ENCODE results near the gene ZNF611. TPM values are rescaled to one million over a fixed set of nuclear protein-coding genes. Genes with fewer than 3 reads are reported as not detected.

ZNF611 gene
- total and polyA plus RNA-seq, 10 of the 15 experiments (the other 5 are each of a cell fraction or from before 2014, with no cell fraction given) = 1.4 to 16.8 (median 7.6) TPM

GRCh38 chr19:52695996-52696395 is 38.8 kb downstream of the ZNF611 start:
- TF ChIP-seq TBL1XR1 (IDR thresholded peaks at IDR 0.05; ENCODE audit: low read depth, low read length) (no peak), SUPT20H (IDR thresholded peaks at IDR 0.05; ENCODE audit: borderline replicate concordance, control insufficient read depth, low read depth, low read length) (no peak), CHD1 (IDR thresholded peaks at IDR 0.05; ENCODE audit: low read depth, low read length) (no peak), TCF7 (IDR thresholded peaks at IDR 0.05; ENCODE audit: borderline replicate concordance) (no peak), FOXK2 (IDR thresholded peaks at IDR 0.05) (no peak), NFYA (IDR thresholded peaks at IDR 0.05; ENCODE audit: borderline replicate concordance, low read depth, low read length) (no peak), ASH2L (IDR thresholded peaks at IDR 0.05; ENCODE audit: borderline replicate concordance, low read depth) (no peak), NFXL1 (IDR thresholded peaks at IDR 0.05; ENCODE audit: borderline replicate concordance) (no peak), YY1 (IDR thresholded peaks at IDR 0.05; ENCODE audit: low read depth, low read length) (no peak), POLR2AphosphoS2 (IDR thresholded peaks at IDR 0.05; ENCODE audit: low read depth, low read length) (no peak)
- Histone ChIP-seq H3K36me3 (ENCODE audit: control insufficient read depth in 2 of 2, insufficient read depth in 2 of 2, low read length in 1 of 2) (no peaks in the 10 kb centered on the region), H2AFZ (ENCODE audit: control insufficient read depth, low read depth, low read length) (no peak overlapping the region), H3K9me3 (replicated peaks; ENCODE audit: control insufficient read depth, insufficient read depth, low read length) (no peaks in the 10 kb centered on the region; the same call in none of the 3 replicates), H3K79me2 (ENCODE audit: control insufficient read depth, insufficient read depth, low read length) (no peaks in the 10 kb centered on the region), H3K27ac (ENCODE audit: control insufficient read depth, insufficient read depth) (no peak overlapping the region), H4K20me1 (ENCODE audit: control insufficient read depth, insufficient read depth) (no peaks in the 10 kb centered on the region), H3K9ac (ENCODE audit: control insufficient read depth, insufficient read depth, low read length) (no peak overlapping the region), H3K27me3 (replicated peaks in 1 of 2; ENCODE audit: control insufficient read depth in 2 of 2, insufficient read depth in 2 of 2, low read length in 1 of 2) (no peaks in the 10 kb centered on the region), H3K4me1 (ENCODE audit: control insufficient read depth, insufficient read depth, low read length) (peaks cover 7% of the 10 kb centered on the region), H3K4me3 (no peak overlapping the region), H3K4me2 (ENCODE audit: control insufficient read depth, insufficient read depth) (no peak overlapping the region)
- 70% methylated on average over 1 of the region's 1 CpG for WGBS (ENCODE audit: insufficient coverage, insufficient replicate concordance, low lambda C conversion rate, missing lambda C conversion rate)
- no peak for ATAC-seq
- CTCF ChIA-PET = no interaction called here
- intact Hi-C loops (cut with micrococcal nuclease; ENCODE audit: unreplicated experiment) (no loop called here), in situ Hi-C loops (cut with MboI) (no loop called here)
- RAD21 ChIA-PET (ENCODE audit: unreplicated experiment) = interaction anchor here (0.7 kb wide), 1 partner anchor 459 kb away, joined by 4 read pairs; no protein-coding TSS in a partner anchor
- no peak for FAIRE-seq
- DNase-seq (ENCODE audit: low read depth, low spot score) = no peak
- BruUV-seq (replicated peaks) = no TSS peak
- POLR2A ChIA-PET = interaction anchor here (0.9 kb wide), 1 partner anchor 58 kb away, joined by 5 read pairs; no protein-coding TSS in a partner anchor
- SMC1A ChIA-PET (ENCODE audit: uncharacterized antibody, unreplicated experiment) = no interaction called here
